MM.1S (cell line): ENCODE measurements around the gene SGSH.

Experiments
- EZH2 ChIP-seq: fragments of 300-600 bp; sonication (generic); optimal IDR thresholded peaks from 2 replicates; pipeline ENCODE3; 2017; ENCODE audit warnings: low read depth, mild to moderate bottlenecking, antibody characterized with exemption, low read length, mixed read lengths
- TF ChIP-seq, protein P1 (sequence below): fragments of 300-600 bp; sonication (generic); IDR thresholded peaks from 2 replicates; pipeline ENCODE4 v1.5.1; 2016; ENCODE audit warnings: antibody characterized with exemption, low read length, mixed read lengths

DNA sequence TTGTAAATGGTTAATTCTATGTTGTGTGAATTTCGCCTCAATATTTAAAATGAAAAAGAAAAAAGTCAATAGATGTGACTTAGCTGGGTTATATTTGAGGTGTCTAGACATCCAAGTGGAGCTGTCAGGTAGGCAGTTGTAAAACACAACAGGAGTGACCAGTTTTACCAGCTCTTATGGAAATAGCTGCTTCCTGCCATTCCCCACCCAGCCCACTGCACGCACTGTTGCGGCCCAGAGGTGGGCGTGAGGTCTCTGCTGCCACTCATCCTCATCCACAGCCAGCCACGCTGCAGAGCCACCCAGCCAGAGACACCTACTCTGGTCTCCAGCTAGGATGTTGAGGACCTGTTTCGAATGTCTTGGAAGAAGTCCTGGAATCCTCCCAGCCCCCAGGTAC, 53.7 kb downstream of the SGSH start:
- no peak for TF ChIP-seq EZH2
- TF ChIP-seq, protein P1, sequence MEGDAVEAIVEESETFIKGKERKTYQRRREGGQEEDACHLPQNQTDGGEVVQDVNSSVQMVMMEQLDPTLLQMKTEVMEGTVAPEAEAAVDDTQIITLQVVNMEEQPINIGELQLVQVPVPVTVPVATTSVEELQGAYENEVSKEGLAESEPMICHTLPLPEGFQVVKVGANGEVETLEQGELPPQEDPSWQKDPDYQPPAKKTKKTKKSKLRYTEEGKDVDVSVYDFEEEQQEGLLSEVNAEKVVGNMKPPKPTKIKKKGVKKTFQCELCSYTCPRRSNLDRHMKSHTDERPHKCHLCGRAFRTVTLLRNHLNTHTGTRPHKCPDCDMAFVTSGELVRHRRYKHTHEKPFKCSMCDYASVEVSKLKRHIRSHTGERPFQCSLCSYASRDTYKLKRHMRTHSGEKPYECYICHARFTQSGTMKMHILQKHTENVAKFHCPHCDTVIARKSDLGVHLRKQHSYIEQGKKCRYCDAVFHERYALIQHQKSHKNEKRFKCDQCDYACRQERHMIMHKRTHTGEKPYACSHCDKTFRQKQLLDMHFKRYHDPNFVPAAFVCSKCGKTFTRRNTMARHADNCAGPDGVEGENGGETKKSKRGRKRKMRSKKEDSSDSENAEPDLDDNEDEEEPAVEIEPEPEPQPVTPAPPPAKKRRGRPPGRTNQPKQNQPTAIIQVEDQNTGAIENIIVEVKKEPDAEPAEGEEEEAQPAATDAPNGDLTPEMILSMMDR = no peak
